Sigmoid colon (tissue), 7 donors: ENCODE data around the gene CDT1. TPM values are rescaled to one million over a fixed set of nuclear protein-coding genes. Genes with fewer than 3 reads are reported as not detected.

Source experiments
- DNase-seq: peaks from one replicate; pipeline ENCODE4 v3.0.0-alpha.2; 2019
- H3K27ac ChIP-seq, 4 donors: fragments of 200-600 bp; sonication (generic); one replicate each; pipeline ENCODE4 v1.5.1; 2016 to 2019; ENCODE audit warnings: mild to moderate bottlenecking in 1 of 4
- H3K27me3 ChIP-seq, 3 donors: fragments of 200-600 bp; sonication (generic); one replicate each; pipeline ENCODE4 v1.5.1; 2019; ENCODE audit warnings: mild to moderate bottlenecking in 1 of 3
- H3K36me3 ChIP-seq, 4 donors: fragments of 200-600 bp; sonication (generic); one replicate each; pipeline ENCODE4 v1.5.1; 2016 to 2019
- H3K4me1 ChIP-seq, 4 donors: fragments of 200-600 bp; sonication (generic); one replicate each; pipeline ENCODE4 v1.5.1; 2017 to 2019
- H3K4me3 ChIP-seq, 4 donors: fragments of 200-600 bp; sonication (generic); one replicate each; pipeline ENCODE4 v1.5.1; 2017 to 2019; ENCODE audit warnings: mild to moderate bottlenecking in 2 of 4, moderate library complexity in 1 of 4
- H3K9me3 ChIP-seq, 4 donors: fragments of 200-600 bp in 3 of 4; sonication (generic) in 3 of 4; one replicate each; pipeline versions ENCODE4 v1.5.1 to v1.6.1; 2013 to 2019
- EP300 ChIP-seq, 4 donors: sonication (generic); formaldehyde crosslinking; IDR thresholded peaks; one replicate each; pipeline ENCODE4 v1.6.1; 2017; ENCODE audit warnings: antibody characterized with exemption in 4 of 4
- POLR2A ChIP-seq, 2 donors: fragments of 450-650 bp; IDR thresholded peaks; one replicate each; pipeline ENCODE4 v1.6.1; 2016; ENCODE audit warnings: antibody characterized with exemption in 2 of 2, mild to moderate bottlenecking in 2 of 2, moderate library complexity in 2 of 2
- POLR2AphosphoS5 ChIP-seq, 4 donors: sonication (generic); formaldehyde crosslinking; IDR thresholded peaks; one replicate each; pipeline ENCODE4 v1.6.1; 2017; ENCODE audit warnings: antibody characterized with exemption in 4 of 4
- WGBS, 2 donors: extraction: QIAGEN DNeasy Blood & Tissue Kit; methylation state at CpG; one replicate each; pipeline ENCODE4 v1.1.7; 2013; 5-methylcytosine and 5-hydroxymethylcytosine counted together
- intact Hi-C: fragments of 100-400 bp; cut with DNase I; formaldehyde crosslinking; loops from one replicate; pipeline ENCODE4 v1.15.1; 2023
- polyA plus RNA-seq, 3 donors: library from polyadenylated mRNA; stranded (reverse); fragments of 200-250 nt; gene quantifications; one replicate each; pipeline ENCODE4 v1.2.3, GENCODE V29; 2013
- total RNA-seq, 4 donors: library from RNA; depleted of rRNA; stranded (reverse); fragments of >200 nt; gene quantifications; one replicate each; pipeline ENCODE4 v1.1.0, GENCODE V29; 2016
- TF ChIP-seq, protein P1 (sequence below), 4 experiments: fragments of 450-650 bp in 3 of 4; fragments of 200-600 bp in 1 of 4; IDR thresholded peaks; one replicate each; pipeline ENCODE4 v1.5.1; 2016 to 2019; ENCODE audit warnings: antibody characterized with exemption in 4 of 4, mild to moderate bottlenecking in 3 of 4, moderate library complexity in 2 of 4
- donor health status: healthy with polysubstance abuse.
- donor health status: Bipolar disorder and iron deficiency.
- donor health status: healthy.

CDT1 gene
- total and polyA plus RNA-seq, 7 donors, result 0.71 to 17.4 (median 3.3) TPM; not detected in 1

DNA sequence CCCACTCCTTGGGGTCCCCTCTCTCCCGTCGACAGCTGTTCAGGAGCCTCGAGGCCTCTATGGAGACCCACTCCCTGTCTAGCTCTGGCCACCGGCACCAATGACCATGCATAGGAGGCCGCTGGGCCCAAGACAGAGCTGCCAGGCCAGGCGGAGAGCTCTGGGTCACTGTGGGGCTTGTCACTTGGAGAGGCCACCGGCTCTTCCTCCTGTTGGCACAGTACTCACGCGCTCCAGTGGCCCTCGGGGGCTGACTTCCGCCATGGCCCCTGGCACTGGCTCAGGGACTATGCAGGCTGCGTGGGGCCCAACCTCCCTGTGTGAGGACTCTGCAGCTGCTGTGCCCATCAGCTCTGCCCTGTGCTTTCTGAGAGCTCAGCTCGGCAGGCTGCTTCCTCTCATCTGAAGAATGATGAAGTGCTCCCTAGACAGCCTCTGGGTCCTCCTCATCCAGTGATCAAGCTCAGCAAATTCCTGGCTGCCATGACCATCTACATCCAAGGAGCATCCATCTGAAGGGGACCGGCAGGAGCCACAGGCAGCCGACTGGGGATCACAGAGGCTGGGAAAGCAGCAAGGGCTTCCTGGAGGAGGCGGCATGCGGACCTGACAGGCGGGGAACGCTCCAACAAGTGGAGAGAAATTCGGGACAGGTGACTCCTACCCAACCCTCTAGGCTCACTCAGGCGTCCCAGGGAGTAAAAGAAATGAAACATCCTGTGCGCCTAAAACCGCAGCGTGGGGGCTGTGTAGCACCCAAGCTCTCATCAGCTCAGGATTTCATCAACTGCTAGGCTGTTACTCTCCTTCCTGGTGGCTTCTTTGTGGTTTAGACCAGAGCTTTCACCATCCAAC lies 36.4 kb downstream of the CDT1 start:
- H3K27me3 ChIP-seq, result no peaks in the 10 kb centered on the region
- intact Hi-C loops, result no loop called here
- peaks cover 0 to 52% (median 21%) of the 10 kb centered on the region in 4 donors for H3K36me3 ChIP-seq
- H3K9me3 ChIP-seq, result no peaks in the 10 kb centered on the region
- no peak overlapping the region for H3K4me3 ChIP-seq
- H3K4me1 ChIP-seq, result no peaks in the 10 kb centered on the region
- 95% methylated on average over 24 of the region's 24 CpGs for WGBS, 2 donors
- H3K27ac ChIP-seq, result no peak overlapping the region
- no peak for DNase-seq
- no peak for TF ChIP-seq POLR2AphosphoS5 (IDR thresholded peaks at IDR 0.05)
- TF ChIP-seq, protein P1, sequence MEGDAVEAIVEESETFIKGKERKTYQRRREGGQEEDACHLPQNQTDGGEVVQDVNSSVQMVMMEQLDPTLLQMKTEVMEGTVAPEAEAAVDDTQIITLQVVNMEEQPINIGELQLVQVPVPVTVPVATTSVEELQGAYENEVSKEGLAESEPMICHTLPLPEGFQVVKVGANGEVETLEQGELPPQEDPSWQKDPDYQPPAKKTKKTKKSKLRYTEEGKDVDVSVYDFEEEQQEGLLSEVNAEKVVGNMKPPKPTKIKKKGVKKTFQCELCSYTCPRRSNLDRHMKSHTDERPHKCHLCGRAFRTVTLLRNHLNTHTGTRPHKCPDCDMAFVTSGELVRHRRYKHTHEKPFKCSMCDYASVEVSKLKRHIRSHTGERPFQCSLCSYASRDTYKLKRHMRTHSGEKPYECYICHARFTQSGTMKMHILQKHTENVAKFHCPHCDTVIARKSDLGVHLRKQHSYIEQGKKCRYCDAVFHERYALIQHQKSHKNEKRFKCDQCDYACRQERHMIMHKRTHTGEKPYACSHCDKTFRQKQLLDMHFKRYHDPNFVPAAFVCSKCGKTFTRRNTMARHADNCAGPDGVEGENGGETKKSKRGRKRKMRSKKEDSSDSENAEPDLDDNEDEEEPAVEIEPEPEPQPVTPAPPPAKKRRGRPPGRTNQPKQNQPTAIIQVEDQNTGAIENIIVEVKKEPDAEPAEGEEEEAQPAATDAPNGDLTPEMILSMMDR (IDR thresholded peaks at IDR 0.05), result no peak
- TF ChIP-seq POLR2A (IDR thresholded peaks at IDR 0.05), result no peak
- no peak for TF ChIP-seq EP300 (IDR thresholded peaks at IDR 0.05)

DNA sequence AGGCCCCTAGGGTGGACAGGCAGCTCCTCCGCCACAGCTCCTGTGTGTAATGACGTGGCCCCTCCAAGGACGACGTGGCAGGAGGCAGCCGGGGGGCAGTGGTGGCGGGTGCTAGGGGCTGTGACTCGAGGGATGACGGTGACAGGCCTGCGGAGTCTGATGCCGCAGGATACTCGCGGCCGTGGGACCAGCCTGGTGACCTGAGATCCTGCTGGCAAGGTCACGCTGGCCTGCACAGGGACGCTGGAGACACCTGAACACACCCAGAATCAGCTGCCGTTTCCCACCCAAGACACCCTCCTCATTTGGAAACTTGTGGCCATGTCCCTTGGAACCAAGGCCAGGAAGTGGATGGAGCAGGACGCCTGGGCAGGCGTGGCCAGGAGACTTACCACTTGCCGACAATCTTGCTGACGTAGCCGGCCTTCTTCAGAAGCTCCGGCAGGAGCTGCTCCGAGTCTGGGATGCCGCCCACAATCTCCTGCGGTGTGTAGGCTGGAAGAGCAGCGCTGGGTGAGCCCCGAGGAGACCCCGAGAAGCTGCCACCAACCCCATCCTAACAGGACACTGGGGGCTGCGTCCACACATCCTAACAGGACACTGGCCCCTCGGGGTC lies 37.1 kb downstream of the CDT1 start:
- Histone ChIP-seq H3K4me3 (no peak overlapping the region), H3K27ac (no peak overlapping the region), H3K27me3 (no peaks in the 10 kb centered on the region), H3K9me3 (no peaks in the 10 kb centered on the region), H3K36me3 (peaks cover 0 to 45% (median 19%) of the 10 kb centered on the region in 4 donors), H3K4me1 (no peaks in the 10 kb centered on the region)
- 94 to 95% methylated on average over 30 of the region's 30 CpGs for WGBS, 2 donors
- no peak for TF ChIP-seq POLR2AphosphoS5 (IDR thresholded peaks at IDR 0.05)
- TF ChIP-seq POLR2A (IDR thresholded peaks at IDR 0.05), result no peak
- no peak for TF ChIP-seq EP300 (IDR thresholded peaks at IDR 0.05)
- TF ChIP-seq, protein P1 (IDR thresholded peaks at IDR 0.05), result no peak
- no peak for DNase-seq
- intact Hi-C loops, result no loop called here

DNA sequence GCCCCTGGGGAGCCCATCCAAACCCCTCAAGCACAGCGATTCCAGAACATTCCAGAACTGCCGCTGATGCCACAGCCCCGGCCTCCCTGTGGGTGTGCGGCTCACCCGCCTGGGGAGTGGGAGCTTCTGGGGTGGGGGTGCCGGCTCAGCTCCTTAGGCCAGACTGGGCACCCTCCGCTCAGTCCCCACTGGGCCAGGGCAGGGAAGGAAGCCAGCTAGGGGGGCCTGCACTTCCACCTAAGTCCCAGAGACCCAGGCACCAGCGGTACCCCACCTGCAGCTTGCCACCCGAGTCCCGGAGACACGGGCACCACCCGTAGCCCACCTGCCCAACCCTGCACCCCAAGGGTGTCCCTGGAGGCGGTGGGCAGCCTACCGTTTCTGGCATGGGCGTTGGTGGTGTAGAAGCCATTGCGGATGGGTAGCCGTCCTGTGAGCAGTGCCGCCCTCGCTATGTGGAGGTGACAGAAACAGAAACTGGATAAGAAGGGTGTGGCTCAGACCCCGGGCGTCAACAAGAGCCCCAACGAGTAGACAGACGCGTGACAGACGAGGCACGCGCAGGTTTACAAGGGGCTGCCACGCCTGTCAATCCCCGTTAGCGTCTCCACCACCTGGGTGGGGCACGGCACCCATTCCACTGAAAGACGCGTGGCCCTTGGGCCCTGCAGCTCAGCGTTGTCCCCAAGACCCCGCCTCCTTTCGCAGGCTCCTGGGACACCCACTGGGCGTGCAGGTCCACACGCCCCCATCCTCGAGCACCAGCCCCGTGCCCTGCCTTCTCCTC lies 38.1 kb downstream of the CDT1 start:
- TF ChIP-seq POLR2A (IDR thresholded peaks at IDR 0.05) (no peak), POLR2AphosphoS5 (IDR thresholded peaks at IDR 0.05) (no peak), EP300 (IDR thresholded peaks at IDR 0.05) (no peak)
- Histone ChIP-seq H3K36me3 (peaks cover 0 to 45% (median 18%) of the 10 kb centered on the region in 4 donors), H3K27ac (no peak overlapping the region), H3K4me1 (no peaks in the 10 kb centered on the region), H3K4me3 (no peak overlapping the region), H3K9me3 (no peaks in the 10 kb centered on the region), H3K27me3 (no peaks in the 10 kb centered on the region)
- intact Hi-C loops, result no loop called here
- DNase-seq, result no peak
- 85 to 88% methylated on average over 40 of the region's 40 CpGs for WGBS, 2 donors

DNA sequence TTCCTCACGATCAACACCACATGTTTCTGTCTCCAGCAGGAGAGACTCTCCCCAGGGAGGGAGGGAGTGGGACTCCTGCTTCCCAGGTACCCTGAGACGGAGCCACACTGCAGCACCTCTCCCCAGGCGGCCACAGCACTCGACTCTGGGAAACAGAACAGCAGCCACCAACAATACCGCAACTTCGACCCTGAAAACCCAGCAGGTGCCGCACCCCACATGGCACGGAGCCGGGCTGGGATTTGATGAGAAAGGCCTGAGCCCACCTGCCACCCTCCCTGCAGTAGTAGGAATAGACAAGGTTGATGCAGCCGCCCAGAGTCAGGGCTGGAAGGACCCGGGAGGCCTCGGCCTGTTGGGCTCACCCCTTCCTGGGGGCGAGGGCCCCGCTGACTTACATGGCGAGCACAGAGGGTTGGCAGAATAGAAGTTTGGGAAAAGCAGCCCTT lies 38.7 kb downstream of the CDT1 start:
- Histone ChIP-seq H3K9me3 (no peaks in the 10 kb centered on the region), H3K36me3 (peaks cover 0 to 46% (median 18%) of the 10 kb centered on the region in 4 donors), H3K4me3 (no peak overlapping the region), H3K27ac (no peak overlapping the region), H3K4me1 (no peaks in the 10 kb centered on the region), H3K27me3 (no peaks in the 10 kb centered on the region)
- DNase-seq, result no peak
- WGBS, 2 donors, result 83 to 97% methylated on average over 15 of the region's 15 CpGs
- no peak for TF ChIP-seq EP300 (IDR thresholded peaks at IDR 0.05)
- intact Hi-C loops, result no loop called here

DNA sequence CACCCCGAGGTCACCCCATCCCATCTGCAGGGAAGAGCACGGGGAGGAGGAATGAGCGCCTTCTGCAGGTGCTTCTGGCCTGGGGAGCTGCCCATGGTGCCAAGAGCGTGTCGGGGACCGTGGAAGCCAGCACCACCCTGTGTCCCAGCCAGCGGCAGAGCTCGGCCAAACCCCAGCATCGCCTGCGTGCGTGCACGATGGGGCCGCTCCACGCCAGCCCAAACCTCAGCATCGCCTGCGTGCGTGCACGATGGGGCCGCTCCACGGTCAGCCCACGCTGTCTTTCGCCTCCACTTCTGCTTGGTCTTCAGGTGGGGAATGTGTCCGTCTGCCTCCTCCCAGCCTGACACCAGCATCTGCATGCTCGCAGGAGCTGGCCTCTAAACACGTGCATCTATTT lies 39.2 kb downstream of the CDT1 start:
- Histone ChIP-seq H3K27ac (no peak overlapping the region), H3K9me3 (no peaks in the 10 kb centered on the region), H3K4me3 (no peak overlapping the region), H3K27me3 (no peaks in the 10 kb centered on the region), H3K36me3 (peaks cover 0 to 46% (median 18%) of the 10 kb centered on the region in 4 donors), H3K4me1 (no peaks in the 10 kb centered on the region)
- TF ChIP-seq EP300 (IDR thresholded peaks at IDR 0.05) (no peak), POLR2A (IDR thresholded peaks at IDR 0.05) (no peak), POLR2AphosphoS5 (IDR thresholded peaks at IDR 0.05) (no peak)
- TF ChIP-seq, protein P1 (IDR thresholded peaks at IDR 0.05), result no peak
- WGBS, 2 donors, result 95 to 96% methylated on average over 25 of the region's 25 CpGs
- DNase-seq, result no peak
- intact Hi-C loops, result no loop called here
